AG04450 (cell line): Measurements from ENCODE around the gene SLC39A3. TPM values are rescaled to one million over a fixed set of nuclear protein-coding genes. Genes with fewer than 3 reads are reported as not detected.
"Not testable (repeated sequence)": the region's sequence is repeated elsewhere in the genome, so short reads cannot be mapped to it uniquely, and the experiment has no call there.

ENCODE experiments used
- CTCF ChIA-PET: fragments of 300-600, 350-600 bp; formaldehyde crosslinking; extraction: SDS; loops from one replicate; lab custom pipeline; 2022; ENCODE audit warnings: antibody characterized with exemption, inconsistent platforms; lab: Charles Lee
- POLR2A ChIA-PET: fragments of 350-600 bp; formaldehyde crosslinking; extraction: SDS; loops from one replicate; lab custom pipeline; 2021; ENCODE audit warnings: antibody characterized with exemption, inconsistent platforms; lab: Yijun Ruan, JAX
- DNase-seq: peaks from one replicate; pipeline ENCODE4 v3.0.0-alpha.2; 2011; ENCODE audit warnings: low read depth, low spot score
- H3K27ac ChIP-seq: one replicate; pipeline ENCODE4 v1.5.1; 2012; ENCODE audit warnings: low read depth, low read length, control low read depth
- H3K27me3 ChIP-seq: one replicate; pipeline ENCODE4 v1.6.0; 2012; ENCODE audit warnings: low read length; ENCODE audit not compliant: control insufficient read depth, insufficient read depth
- H3K4me3 ChIP-seq: 2 replicates; pipeline ENCODE4 v1.5.1; 2011; ENCODE audit warnings: mild to moderate bottlenecking, low read depth, low read length, control low read depth
- H3K9me3 ChIP-seq: 2 replicates; pipeline ENCODE4 v1.5.1; 2012; ENCODE audit warnings: low read length; ENCODE audit not compliant: control insufficient read depth, insufficient read depth
- polyA plus RNA-seq: library from polyadenylated mRNA; depleted of rRNA; stranded (reverse); fragments of >200 nt; gene quantifications from 2 replicates; pipeline ENCODE4 v1.2.3, GENCODE V29; 2011
- TF ChIP-seq, protein P1 (sequence below): IDR thresholded peaks from 2 replicates; pipeline ENCODE4 v1.5.1; 2011; ENCODE audit warnings: low read depth, low read length, control low read depth, inconsistent platforms

SLC39A3 gene
- polyA plus RNA-seq, 1 experiment, result 27.9 TPM

DNA sequence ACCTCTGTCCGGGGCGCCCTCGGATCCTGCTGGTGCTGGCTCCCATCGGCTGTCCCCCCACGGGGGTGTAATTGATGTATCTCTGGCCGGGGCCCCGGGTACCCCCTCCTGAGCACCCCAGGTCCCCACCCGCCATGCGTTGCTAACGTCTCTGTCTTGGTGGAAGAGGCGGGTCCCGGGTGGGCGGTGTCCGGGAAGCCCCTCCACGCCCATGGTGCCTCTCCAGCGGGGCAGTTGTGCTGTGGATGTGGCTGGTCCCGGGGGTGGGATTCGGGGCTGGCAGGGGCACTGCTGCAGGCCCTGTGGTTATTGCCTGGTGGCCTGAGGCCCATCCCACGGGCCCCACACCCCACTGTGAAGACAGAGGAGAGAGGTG is 23.6 kb downstream of the SLC39A3 start:
- H3K27ac ChIP-seq, result no peak overlapping the region
- DNase-seq, result no peak
- no peaks in the 10 kb centered on the region for H3K27me3 ChIP-seq
- CTCF ChIA-PET, result no interaction called here
- H3K9me3 ChIP-seq, result peaks cover 27% of the 10 kb centered on the region
- no peak overlapping the region for H3K4me3 ChIP-seq
- TF ChIP-seq, protein P1, sequence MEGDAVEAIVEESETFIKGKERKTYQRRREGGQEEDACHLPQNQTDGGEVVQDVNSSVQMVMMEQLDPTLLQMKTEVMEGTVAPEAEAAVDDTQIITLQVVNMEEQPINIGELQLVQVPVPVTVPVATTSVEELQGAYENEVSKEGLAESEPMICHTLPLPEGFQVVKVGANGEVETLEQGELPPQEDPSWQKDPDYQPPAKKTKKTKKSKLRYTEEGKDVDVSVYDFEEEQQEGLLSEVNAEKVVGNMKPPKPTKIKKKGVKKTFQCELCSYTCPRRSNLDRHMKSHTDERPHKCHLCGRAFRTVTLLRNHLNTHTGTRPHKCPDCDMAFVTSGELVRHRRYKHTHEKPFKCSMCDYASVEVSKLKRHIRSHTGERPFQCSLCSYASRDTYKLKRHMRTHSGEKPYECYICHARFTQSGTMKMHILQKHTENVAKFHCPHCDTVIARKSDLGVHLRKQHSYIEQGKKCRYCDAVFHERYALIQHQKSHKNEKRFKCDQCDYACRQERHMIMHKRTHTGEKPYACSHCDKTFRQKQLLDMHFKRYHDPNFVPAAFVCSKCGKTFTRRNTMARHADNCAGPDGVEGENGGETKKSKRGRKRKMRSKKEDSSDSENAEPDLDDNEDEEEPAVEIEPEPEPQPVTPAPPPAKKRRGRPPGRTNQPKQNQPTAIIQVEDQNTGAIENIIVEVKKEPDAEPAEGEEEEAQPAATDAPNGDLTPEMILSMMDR, result no peak
- POLR2A ChIA-PET, result no interaction called here

DNA sequence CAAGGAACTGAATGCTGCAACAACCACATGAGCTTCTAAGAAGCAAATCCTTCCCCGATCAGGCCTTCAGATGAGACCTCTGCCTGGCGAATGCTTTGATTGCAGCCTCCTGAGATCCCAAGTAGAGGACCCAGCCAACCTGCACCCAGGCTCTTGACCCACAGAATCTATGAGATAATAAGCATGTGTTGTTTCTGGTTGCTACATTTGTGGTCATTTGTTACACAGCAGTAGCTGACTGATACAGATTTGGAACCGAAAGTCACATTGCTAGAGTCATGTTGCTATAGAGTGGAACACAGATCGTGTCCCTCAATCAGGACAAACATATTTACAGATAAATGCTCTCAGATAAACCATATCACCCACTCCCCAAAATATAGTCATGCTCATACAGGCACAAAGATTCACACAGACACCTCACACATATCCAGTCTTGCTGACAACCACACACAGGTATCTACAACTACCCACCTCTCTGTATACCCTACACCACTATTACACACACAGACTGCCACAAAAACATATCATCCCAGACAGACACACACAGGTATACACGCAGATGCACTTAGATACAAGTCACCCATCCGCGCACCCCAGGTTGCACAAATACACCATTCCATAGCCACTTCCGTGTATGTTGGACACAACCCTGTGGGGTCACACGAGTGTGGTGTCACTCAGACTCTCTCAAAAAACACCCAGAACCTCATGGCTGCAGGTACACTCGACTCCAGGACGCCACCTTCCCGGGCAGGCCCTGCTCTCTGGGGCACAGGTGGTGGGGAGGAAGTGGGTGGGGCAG is 24.1 kb downstream of the SLC39A3 start:
- no peak overlapping the region for H3K27ac ChIP-seq
- peaks cover 27% of the 10 kb centered on the region for H3K9me3 ChIP-seq
- TF ChIP-seq, protein P1, result no peak
- H3K27me3 ChIP-seq, result no peaks in the 10 kb centered on the region
- POLR2A ChIA-PET, result no interaction called here
- no peak for DNase-seq
- no peak overlapping the region for H3K4me3 ChIP-seq
- CTCF ChIA-PET, result no interaction called here

DNA sequence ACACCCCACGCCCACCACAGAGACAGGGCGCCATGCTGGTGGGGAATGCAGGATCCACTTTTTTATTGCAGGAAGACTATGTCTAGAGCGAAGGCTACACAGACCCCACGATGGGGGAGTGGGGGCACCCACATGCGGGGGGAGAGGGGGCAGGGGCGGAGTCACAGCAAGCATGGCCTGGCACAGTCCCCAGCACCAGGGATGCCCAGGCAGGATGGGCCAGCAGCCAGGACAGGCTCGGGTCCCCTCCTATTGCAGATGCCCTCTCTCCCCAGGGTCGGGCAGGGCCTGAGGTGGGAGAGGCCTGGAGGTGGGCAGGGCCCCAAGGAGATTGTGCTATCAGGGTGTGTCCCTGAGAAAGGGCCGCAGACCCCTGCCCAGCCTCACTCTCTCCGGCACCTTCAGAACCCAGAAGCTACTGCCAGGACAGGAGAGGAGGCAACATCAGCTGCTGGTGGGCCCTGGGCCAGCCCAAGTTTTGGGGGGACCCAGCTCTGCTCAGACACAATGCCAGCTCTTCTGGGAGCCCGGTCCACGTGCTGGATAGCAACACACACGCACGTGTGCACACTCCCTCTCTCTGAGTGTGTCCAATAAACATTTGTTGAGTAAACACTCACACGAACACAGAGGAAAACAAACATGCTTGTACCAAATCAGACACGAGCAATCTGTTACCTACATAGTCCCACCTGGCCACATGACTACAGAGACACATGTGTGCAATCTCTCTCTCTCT is 25.1 kb downstream of the SLC39A3 start:
- Histone ChIP-seq H3K27ac (no peak overlapping the region), H3K27me3 (no peaks in the 10 kb centered on the region), H3K4me3 (no peak overlapping the region), H3K9me3 (peaks cover 27% of the 10 kb centered on the region)
- CTCF ChIA-PET, result no interaction called here
- TF ChIP-seq, protein P1, result no peak
- POLR2A ChIA-PET, result no interaction called here
- DNase-seq, result no peak

DNA sequence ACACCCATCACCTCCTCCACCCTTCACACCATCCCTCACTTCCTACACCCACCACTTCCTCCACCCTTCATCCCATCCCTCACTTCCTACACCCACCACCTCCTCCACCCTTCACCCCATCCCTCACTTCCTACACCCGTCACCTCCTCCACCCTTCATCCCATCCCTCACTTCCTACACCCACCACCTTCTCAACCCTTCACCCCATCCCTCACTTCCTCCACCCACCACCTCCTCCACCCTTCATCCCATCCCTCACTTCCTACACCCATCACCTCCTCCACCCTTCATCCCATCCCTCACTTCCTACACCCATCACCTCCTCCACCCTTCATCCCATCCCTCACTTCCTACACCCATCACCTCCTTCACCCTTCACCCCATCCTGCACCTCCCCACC is 25.7 kb downstream of the SLC39A3 start:
- DNase-seq, H3K4me3 ChIP-seq, POLR2A ChIA-PET, H3K27me3 ChIP-seq, CTCF ChIA-PET, H3K27ac ChIP-seq: not testable (repeated sequence)
- H3K9me3 ChIP-seq, result peaks cover 27% of the 10 kb centered on the region

DNA sequence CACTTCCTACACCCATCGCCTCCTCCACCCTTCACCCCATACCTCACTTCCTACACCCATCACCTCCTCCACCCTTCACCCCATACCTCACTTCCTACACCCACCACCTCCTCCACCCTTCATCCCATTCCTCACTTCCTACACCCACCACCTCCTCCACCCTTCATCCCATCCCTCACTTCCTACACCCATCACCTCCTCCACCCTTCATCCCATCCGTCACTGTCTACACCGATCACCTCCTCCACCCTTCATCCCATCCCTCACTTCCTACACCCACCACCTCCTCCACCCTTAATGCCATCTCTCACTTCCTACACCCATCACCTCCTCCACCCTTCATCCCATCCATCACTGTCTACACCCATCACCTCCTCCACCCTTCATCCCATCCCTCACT is 26.6 kb downstream of the SLC39A3 start:
- H3K27me3 ChIP-seq, DNase-seq, CTCF ChIA-PET, H3K27ac ChIP-seq, POLR2A ChIA-PET, H3K4me3 ChIP-seq: not testable (repeated sequence)
- H3K9me3 ChIP-seq, result peaks cover 27% of the 10 kb centered on the region

DNA sequence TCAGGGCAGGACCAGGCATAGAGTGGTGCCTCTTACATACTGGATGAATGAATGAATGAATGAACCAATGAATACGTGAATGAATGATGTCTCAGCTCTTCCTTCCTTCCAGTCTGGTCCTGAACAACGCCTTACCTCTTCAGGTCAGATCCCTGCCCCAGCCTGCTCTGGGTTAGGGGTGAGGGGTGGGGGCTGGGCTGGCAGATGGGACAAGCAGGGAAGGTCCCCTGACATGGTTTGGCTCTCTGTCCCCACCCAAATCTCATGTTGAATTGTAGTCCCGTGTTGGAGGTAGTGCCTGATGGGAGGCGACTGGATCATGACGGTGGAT is 28.0 kb downstream of the SLC39A3 start:
- peak overlapping the region; percentile 52 for H3K27ac ChIP-seq
- POLR2A ChIA-PET, result interaction anchor here (1.7 kb wide), 1 partner anchor 11 kb away, joined by 8 read pairs; no protein-coding TSS in a partner anchor

More for the DNA sequence above, 28.0 kb downstream of the SLC39A3 start:
- TF ChIP-seq, protein P1, result no peak
- H3K9me3 ChIP-seq, result peaks cover 20% of the 10 kb centered on the region
- H3K4me3 ChIP-seq, result no peak overlapping the region
- H3K27me3 ChIP-seq, result no peaks in the 10 kb centered on the region
- no peak for DNase-seq
- CTCF ChIA-PET, result no interaction called here
